ENCODE data around the gene CAMK2N1. TPM values are rescaled to one million over a fixed set of nuclear protein-coding genes. Genes with fewer than 3 reads are reported as not detected.
A peak's percentile ranks its signal among the peaks of the same experiment; 100 is the strongest.

CAMK2N1 gene
- total RNA-seq, 1 experiment from 2014 or later: 7.2 TPM

DNA sequence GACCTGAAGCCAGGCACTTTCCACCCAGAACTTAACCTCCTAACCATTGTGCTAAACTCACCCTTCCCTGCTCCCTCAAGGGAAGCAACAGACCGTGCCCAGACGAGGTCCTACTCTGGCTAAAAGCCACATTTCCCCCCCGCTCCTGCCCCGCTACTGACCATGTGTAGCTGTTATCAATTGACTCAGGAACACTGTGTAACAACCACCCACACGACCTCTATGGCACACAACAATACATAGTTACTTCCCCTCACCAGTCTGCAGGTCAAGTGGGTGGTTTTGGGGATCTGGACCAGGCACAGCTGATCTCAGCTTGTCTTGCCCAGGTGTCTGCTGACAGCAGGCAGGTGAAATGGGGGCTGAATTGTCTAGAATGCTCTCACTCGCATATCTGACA lies 40.1 kb downstream of the CAMK2N1 start:
- no peak for DNase-seq (ENCODE audit: low read depth)

DNA sequence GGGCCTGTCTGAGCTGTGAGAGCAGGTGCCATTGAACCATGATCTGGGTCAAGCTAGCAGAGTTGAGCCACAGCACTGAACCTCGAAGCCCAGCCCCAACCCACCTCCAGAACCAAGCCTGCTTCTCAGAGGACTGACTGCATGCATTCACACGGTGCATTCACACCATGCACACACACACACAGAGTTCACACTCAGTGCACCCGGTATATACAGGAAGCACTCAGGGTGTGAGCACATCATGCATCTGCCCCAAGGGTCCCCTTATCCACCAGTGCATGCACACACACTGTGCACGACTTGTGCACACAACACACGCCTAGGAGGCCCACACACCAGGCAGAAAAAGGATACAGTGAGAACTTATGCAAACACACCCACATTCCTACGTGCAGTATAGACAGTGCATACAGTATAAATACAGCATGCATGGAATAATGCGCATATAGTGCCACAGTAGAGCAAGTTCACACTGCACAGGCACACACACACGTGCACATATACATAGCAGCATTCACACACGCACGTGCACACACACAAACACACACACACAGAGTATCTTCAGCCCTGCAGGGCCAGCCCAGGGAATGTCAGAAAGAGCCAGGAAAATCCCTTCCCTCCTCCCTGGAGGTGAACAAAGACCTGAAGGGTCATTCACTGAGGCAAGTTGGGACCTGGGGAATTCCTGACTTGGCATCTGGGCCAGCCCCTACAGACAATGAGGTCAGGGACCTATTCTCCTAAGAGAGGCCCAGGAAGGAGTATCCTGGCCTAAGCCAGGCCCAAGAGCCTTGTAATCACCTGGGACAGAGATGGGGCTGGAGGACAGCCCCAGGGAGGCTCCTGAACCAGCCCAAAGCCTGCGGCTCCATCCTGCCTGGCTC lies 42.1 kb downstream of the CAMK2N1 start:
- no peak for DNase-seq (ENCODE audit: low read depth)

DNA sequence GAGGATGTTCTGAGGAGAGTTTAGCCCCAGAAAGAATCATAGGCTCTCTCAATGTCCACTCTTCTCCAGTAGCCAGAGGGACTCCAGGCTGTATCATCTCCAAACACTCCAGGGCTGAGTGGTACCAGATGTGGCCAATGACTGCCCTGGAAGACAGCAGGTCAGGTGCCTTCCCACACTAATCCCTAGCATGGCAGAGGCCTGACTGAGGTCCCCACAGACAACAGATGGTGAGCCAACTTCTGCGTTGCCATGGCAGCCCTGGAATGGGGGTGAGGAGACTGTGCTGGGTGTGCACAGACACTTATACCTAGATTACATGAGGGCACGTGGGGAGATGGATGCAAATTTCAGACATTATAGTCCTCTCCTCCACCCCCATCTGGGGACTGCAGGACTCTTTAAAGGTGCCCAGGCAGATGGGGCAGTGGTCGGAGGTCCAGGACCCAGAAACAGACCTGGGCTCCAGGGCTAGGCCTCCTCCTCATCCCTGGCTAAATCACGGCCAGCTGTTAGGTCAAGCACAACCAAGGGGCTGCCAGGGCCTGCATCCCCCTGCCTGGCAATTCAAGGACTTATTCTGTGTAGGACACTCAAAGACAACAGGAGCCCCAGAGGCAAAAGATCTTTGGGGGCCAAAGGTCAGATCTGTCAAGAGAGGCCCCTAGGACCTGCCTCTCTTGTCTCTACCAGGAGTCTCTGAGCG lies 42.9 kb downstream of the CAMK2N1 start:
- no peak for DNase-seq (ENCODE audit: low read depth)

DNA sequence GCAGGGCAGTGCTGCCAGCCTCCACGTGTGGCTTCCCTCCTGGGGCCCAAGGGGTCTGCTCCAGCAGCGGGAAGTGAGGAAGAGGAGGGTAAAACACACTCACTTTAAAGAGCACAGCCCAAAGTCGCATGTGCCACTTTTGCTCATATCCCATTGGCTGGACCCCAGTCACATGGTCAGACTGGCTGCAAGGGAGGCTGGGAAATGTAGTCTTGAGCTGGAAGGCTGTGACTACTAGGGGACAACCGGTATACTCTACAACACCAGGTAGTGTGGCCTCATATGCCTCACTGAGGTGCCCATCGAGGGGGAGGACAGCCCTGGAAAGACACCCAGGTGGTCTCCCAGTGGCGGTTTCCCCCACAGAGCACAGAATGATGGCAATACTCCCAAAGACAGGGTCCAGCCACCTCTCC lies 45.2 kb downstream of the CAMK2N1 start:
- DNase-seq (ENCODE audit: low read depth): peak; percentile 60

DNA sequence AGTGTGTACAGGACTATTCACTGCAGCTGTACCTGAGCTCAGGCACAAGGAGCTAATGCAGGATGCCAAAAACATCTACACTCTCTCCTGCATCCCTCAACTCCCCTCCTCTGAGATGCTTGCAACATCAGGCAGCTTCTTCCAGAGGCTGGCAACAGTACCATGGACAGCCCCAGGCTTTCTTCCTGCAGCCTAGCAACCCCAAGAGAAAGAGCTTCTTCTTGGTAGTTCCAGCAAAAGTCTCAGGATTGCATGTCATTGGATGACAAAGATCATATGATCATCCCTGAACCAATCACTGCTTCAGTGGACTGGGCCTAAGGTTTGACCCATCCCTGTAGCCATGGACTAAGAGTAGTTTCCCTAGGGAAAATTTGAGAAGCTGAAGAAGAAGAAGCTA lies 46.7 kb downstream of the CAMK2N1 start:
- peak; percentile 32 for DNase-seq (ENCODE audit: low read depth)

DNA sequence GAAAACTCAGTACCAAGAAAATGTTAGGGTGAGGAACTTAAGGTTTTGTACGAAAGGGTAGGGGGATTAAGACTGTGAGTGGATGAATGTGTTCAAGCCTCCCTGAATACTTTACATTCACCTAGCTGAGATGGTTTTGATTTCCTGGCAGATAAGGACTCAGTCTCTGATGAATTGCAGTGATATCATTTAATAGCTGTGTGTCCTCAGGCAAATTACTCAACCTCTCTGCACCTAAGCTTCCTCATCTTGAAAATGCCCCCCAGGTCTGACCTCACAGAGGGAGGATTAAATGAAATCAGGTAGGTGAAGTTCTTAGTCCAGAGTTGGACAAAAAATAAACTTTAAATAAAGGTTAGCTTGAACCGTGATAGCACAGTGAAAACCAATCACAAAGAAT lies 48.4 kb downstream of the CAMK2N1 start:
- no peak for DNase-seq (ENCODE audit: low read depth)

DNA sequence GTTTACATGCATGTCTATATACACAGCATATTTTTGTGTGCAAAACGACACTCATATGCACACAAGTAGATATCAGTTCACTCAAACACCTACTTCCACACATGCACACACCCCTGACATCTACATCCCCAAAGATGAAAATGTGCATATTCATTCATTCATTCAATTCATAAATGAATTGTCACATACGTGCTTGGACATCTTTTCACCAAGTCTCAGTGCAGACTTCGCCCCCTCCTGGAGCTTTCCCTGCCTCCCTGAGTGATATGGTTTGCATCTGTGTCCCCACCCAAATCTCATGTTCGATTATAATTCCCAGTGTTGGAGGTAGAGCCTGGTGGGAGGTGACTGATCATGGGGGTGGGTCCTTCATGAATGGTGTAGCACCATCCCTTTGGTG lies 53.1 kb downstream of the CAMK2N1 start:
- DNase-seq (ENCODE audit: low read depth): no peak

Other genes starting within 250 kb of the CAMK2N1 start
- not detected in 2 replicates for gene VWA5B1, start 195.3 kb downstream of the CAMK2N1 start, total RNA-seq (2014; rRNA removed; shearing (Covaris generic))
- gene MUL1, start 21.9 kb upstream of the CAMK2N1 start, total RNA-seq (2014; rRNA removed; shearing (Covaris generic)): 38.3 and 48.8 TPM in 2 replicates
- gene FAM43B, start 66.4 kb upstream of the CAMK2N1 start, total RNA-seq (2014; rRNA removed; shearing (Covaris generic)): 3.5 and 5.0 TPM in 2 replicates
- 1.1 and 2.1 TPM in 2 replicates for gene CDA, start 102.9 kb upstream of the CAMK2N1 start, total RNA-seq (2014; rRNA removed; shearing (Covaris generic))
- 151 and 194 TPM in 2 replicates for gene PINK1, start 147.2 kb upstream of the CAMK2N1 start, total RNA-seq (2014; rRNA removed; shearing (Covaris generic))
- 582 and 590 TPM in 2 replicates for gene DDOST, start 175.2 kb upstream of the CAMK2N1 start, total RNA-seq (2014; rRNA removed; shearing (Covaris generic))
- 0.59 and 0.86 TPM in 2 replicates for gene KIF17, start 231.8 kb upstream of the CAMK2N1 start, total RNA-seq (2014; rRNA removed; shearing (Covaris generic))
- 1.1 and 2.1 TPM in 2 replicates for gene SH2D5, start 246.5 kb upstream of the CAMK2N1 start, total RNA-seq (2014; rRNA removed; shearing (Covaris generic))

Measured in M059J (cell line).